Measurements from ENCODE around the gene ASB18. TPM values are rescaled to one million over a fixed set of nuclear protein-coding genes. Genes with fewer than 3 reads are reported as not detected.

The ASB18 gene
- total and polyA plus RNA-seq, 10 donors: not detected

- TF ChIP-seq CTCF (IDR thresholded peaks at IDR 0.05 in 8 of 11, conservative IDR thresholded peaks at IDR 0.05 in 3 of 11): no peak
- no peak for TF ChIP-seq POLR2AphosphoS5 (IDR thresholded peaks at IDR 0.05)
- TF ChIP-seq POLR2A (IDR thresholded peaks at IDR 0.05): no peak
- H3K27ac ChIP-seq: no peak overlapping the region
- peaks cover 0 to 11% (median 2%) of the 10 kb centered on the region in 8 donors for H3K9me3 ChIP-seq
- no peak overlapping the region for H3K4me3 ChIP-seq
- 16 to 31% (median 24%) methylated on average over 12 of the region's 12 CpGs for WGBS, 5 donors
- DNase-seq: no peak
- H3K36me3 ChIP-seq: no peaks in the 10 kb centered on the region
- H3K4me1 ChIP-seq: peaks cover 0 to 26% (median 18%) of the 10 kb centered on the region in 6 donors
- H3K27me3 ChIP-seq (replicated peaks in 1 of 7): peaks cover 12 to 100% (median 70%) of the 10 kb centered on the region in 7 donors
- intact Hi-C loops (cut with DNase I; ENCODE audit: low total_unique reads): loop anchor here (10.0 kb wide), 1 partner anchor 405 kb away; no protein-coding TSS in a partner anchor
Observed at GRCh38 chr2:236180076-236180816, 84.0 kb downstream of the ASB18 start.

GRCh38 chr2:236179236-236180075, 84.8 kb downstream of the ASB18 start:
- Histone ChIP-seq H3K4me1 (peaks cover 0 to 26% (median 18%) of the 10 kb centered on the region in 6 donors), H3K27me3 (replicated peaks in 1 of 7) (peaks cover 12 to 100% (median 76%) of the 10 kb centered on the region in 7 donors), H3K4me3 (peak overlapping the region in 1 of 8 donors; percentile 21), H3K9me3 (peaks cover 0 to 3% (median 0%) of the 10 kb centered on the region in 8 donors), H3K27ac (no peak overlapping the region), H3K36me3 (no peaks in the 10 kb centered on the region)
- intact Hi-C loops (cut with DNase I; ENCODE audit: low total_unique reads): loop anchor here (10.0 kb wide), 1 partner anchor 405 kb away; no protein-coding TSS in a partner anchor
- TF ChIP-seq POLR2A (IDR thresholded peaks at IDR 0.05) (no peak), CTCF (IDR thresholded peaks at IDR 0.05 in 8 of 11, conservative IDR thresholded peaks at IDR 0.05 in 3 of 11) (peak in 1 of 11 experiments; percentile 10)
- no peak for DNase-seq
- 6 to 11% (median 7%) methylated on average over 46 to 59 of the region's 59 CpGs for WGBS, 5 donors

- peak overlapping the region in 1 of 8 donors; percentile 48 for H3K4me3 ChIP-seq
- intact Hi-C loops (cut with DNase I; ENCODE audit: low total_unique reads): no loop called here
Observed at GRCh38 chr2:236178890-236179235, 85.3 kb downstream of the ASB18 start.

More at GRCh38 chr2:236178890-236179235, 85.3 kb downstream of the ASB18 start:
- no peak overlapping the region for H3K27ac ChIP-seq
- no peaks in the 10 kb centered on the region for H3K9me3 ChIP-seq
- no peak for DNase-seq
- no peaks in the 10 kb centered on the region for H3K36me3 ChIP-seq
- H3K4me1 ChIP-seq: peaks cover 0 to 26% (median 18%) of the 10 kb centered on the region in 6 donors
- WGBS, 5 donors: 5 to 9% (median 7%) methylated on average over 15 of the region's 15 CpGs
- H3K27me3 ChIP-seq (replicated peaks in 1 of 7): peaks cover 12 to 100% (median 82%) of the 10 kb centered on the region in 7 donors
- TF ChIP-seq POLR2AphosphoS5 (IDR thresholded peaks at IDR 0.05): no peak
- no peak for TF ChIP-seq CTCF (IDR thresholded peaks at IDR 0.05 in 8 of 11, conservative IDR thresholded peaks at IDR 0.05 in 3 of 11)
- TF ChIP-seq POLR2A (IDR thresholded peaks at IDR 0.05): no peak
